T-helper 1 cell treated with Interleukin-12 subunit alpha and Interleukin-12 subunit beta and Interleukin-4 antibody, amounts not matched to agents 30 μg/mL and 1 μg/mL, for 36 hours (primary cell): ENCODE results near the gene GSTM4.

Experiments used
- H3K27ac Mint-ChIP-seq: one replicate; pipeline ENCODE4 v1.8.0; 2021; ENCODE audit warnings: mild to moderate bottlenecking, mixed read lengths
- H3K27me3 Mint-ChIP-seq: one replicate; pipeline ENCODE4 v1.8.0; 2021; ENCODE audit warnings: low read depth, mixed read lengths
- H3K36me3 Mint-ChIP-seq: one replicate; pipeline ENCODE4 v1.8.0; 2021; ENCODE audit warnings: low read depth, mixed read lengths
- H3K4me1 Mint-ChIP-seq: one replicate; pipeline ENCODE4 v1.8.0; 2021; ENCODE audit warnings: low read depth, mixed read lengths
- H3K4me3 Mint-ChIP-seq: one replicate; pipeline ENCODE4 v1.8.0; 2021; ENCODE audit warnings: mild to moderate bottlenecking, moderate library complexity, mixed read lengths
- H3K9me3 Mint-ChIP-seq: one replicate; pipeline ENCODE4 v1.8.0; 2021; ENCODE audit warnings: mixed read lengths

Gene GSTM4

DNA sequence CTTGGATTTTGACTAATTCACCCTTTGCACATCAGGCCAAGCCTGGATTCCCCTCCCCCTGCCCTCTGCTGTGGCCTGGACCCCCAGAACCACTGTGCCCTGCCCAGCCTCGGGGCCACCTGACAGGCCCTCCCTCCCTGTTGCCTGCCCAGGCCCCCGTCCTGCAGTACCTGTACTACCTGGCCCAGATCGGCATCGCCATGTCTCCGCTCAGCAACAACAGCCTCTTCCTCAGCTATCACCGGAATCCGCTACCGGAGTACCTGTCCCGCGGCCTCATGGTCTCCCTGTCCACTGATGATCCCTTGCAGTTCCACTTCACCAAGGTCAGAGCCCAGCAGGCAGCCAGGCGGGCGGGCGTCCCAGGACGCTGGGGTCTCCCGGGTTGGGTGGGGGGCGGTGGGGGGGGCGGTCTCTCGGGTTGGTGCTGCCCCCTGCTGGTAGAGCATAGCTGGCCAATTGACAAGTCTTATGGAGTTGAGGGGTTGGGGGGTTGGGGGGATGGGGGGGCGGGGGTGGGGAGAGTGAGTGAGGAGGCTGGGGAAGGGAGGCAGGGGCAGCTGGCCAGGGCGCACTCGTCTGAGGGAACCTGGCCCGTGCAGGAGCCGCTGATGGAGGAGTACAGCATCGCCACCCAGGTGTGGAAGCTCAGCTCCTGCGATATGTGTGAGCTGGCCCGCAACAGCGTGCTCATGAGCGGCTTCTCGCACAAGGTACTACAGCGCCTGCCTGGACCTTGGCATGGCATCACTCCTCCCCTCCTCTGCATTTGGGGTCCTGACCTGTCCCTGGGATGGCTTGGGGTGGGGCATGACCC is 25.6 kb upstream of the GSTM4 start:
- H3K36me3 Mint-ChIP-seq, result peaks cover 24% of the 10 kb centered on the region
- peaks cover 10% of the 10 kb centered on the region for H3K4me1 Mint-ChIP-seq
- H3K4me3 Mint-ChIP-seq, result no peak overlapping the region
- H3K27ac Mint-ChIP-seq, result no peak overlapping the region
- no peaks in the 10 kb centered on the region for H3K27me3 Mint-ChIP-seq
- no peaks in the 10 kb centered on the region for H3K9me3 Mint-ChIP-seq

DNA sequence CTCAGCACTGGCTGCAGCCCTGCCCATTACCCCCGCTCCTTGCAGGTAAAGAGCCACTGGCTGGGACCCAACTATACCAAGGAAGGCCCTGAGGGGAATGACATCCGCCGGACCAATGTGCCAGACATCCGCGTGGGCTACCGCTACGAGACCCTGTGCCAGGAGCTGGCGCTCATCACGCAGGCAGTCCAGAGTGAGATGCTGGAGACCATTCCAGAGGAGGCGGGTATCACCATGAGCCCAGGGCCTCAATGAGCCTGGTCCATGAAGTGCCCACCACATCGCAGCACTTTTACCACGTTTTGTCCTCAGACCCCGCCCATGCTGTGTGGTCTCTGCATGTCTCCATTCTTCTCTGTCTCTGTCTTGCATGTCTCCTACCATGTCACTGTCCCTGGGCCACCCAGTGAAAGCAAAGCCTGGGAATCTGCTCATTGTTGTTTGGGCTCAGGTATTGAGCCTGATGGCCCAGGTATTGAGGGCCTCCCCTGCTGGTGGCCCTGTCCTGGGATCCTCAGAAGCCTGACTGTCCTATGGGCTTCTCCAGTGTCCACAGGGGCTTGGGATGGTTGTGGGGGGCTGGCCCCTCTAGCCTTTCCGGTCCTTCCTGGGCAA is 24.9 kb upstream of the GSTM4 start:
- Mint-ChIP-seq H3K36me3 (peaks cover 22% of the 10 kb centered on the region), H3K4me3 (no peak overlapping the region), H3K9me3 (no peaks in the 10 kb centered on the region), H3K27me3 (no peaks in the 10 kb centered on the region), H3K27ac (no peak overlapping the region), H3K4me1 (peaks cover 8% of the 10 kb centered on the region)

DNA sequence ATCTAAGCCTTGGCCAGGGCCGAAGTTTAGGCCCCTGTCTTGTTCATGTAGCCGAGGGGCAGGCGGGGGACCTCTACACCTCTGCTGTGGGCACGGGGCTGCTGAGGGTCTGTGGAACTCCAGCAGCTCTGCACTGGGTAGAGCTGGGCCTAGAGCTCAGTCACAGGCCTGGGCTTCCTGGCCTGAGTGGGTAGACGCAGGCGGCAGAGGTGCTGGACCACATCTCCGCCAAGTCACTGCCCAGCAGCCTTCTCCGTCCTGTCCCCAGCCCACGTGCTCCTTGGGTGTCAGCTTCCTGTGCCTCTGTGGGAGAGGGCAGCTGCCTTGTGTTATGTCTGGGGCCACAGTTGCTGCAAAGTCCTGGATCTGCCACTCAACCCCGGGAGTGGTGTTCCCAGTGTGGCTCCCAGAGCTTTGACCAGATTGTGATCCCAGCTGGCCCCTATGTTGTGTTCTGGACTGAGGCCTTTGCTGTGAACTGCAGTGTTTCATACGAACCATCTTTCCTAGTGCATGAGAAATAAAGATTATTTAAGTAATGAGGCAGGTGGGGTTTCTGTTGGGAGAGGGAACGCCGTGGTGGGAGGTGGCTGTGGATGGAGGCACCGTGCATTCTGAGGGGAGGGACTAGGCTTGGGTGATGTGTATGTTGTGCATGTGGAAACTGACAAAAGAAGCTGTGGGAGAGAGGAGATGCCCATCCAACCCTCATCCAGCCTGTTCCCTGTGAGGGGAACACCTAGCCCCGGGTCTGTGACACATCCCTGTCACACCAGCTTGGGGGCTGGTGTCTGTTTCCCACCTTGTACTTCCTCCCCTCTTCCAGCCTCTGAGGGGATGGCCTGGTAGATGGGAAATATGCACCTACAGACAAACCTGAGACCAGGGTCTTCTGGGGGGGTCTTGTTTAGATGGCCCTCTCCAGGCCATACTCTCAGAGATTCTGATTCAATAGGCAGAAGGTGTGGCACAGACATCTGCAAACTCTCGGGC is 24.1 kb upstream of the GSTM4 start:
- Mint-ChIP-seq H3K4me1 (peaks cover 8% of the 10 kb centered on the region), H3K9me3 (no peaks in the 10 kb centered on the region), H3K27me3 (no peaks in the 10 kb centered on the region), H3K4me3 (no peak overlapping the region), H3K27ac (no peak overlapping the region), H3K36me3 (peaks cover 18% of the 10 kb centered on the region)

DNA sequence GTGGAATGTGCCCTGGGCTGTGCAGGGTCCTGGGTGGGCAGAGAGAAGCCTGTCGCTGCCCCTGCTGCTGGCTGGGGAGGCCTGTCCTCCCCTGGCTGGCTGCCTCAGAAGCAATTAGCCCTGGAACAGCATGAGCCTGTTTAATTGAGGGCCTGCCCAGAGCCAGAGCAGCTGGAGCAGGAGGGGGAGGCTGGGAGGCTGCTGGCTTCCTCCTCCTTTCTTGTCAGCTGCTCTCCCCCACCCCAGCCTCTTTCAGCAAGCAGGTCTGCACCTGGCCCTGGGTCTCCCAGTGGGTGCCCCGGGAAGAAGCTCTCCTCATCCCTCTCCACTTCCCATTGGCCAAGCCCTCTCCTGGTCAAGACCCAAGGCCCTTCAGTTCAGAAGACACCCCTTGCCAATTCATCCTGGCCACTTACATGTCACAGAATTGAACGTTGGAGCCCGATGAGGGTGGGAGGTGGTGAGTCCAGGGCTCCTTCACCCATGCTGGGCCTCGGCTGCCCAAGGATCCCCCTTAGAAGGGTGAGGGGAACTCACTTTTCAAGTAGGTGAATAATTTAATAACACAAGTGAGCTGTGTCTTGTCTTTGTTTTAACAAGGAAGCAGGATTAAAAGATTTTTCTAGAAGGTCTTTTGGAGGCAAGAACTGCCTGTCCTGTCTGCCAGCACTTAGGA is 23.1 kb upstream of the GSTM4 start:
- Mint-ChIP-seq H3K27ac (no peak overlapping the region), H3K36me3 (peaks cover 10% of the 10 kb centered on the region)

DNA sequence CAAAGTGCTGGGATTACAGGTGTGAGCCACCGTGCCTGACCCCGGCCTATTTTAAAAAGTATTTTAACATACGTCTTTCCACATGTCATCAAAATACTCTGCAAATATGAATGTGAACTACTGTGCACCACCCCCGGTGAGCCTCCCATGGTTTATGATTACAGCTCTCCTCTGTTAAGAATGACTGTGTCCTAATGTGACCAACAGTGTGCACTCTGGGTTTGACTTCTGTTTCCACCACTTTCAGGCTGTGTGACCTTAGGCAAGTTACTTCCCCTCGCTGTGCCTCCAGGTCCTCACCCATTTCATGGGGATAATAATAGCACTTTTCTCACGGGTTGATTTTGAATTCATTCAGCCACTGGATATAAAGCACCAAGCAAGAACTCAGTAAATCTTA is 21.6 kb upstream of the GSTM4 start:
- Mint-ChIP-seq H3K27me3 (peaks cover 4% of the 10 kb centered on the region), H3K4me1 (peaks cover 8% of the 10 kb centered on the region), H3K9me3 (no peaks in the 10 kb centered on the region), H3K27ac (no peak overlapping the region), H3K4me3 (no peak overlapping the region), H3K36me3 (peaks cover 8% of the 10 kb centered on the region)

More for the DNA sequence above, 23.1 kb upstream of the GSTM4 start:
- Mint-ChIP-seq H3K27me3 (no peaks in the 10 kb centered on the region), H3K9me3 (no peaks in the 10 kb centered on the region), H3K4me3 (no peak overlapping the region), H3K4me1 (peaks cover 8% of the 10 kb centered on the region)

DNA sequence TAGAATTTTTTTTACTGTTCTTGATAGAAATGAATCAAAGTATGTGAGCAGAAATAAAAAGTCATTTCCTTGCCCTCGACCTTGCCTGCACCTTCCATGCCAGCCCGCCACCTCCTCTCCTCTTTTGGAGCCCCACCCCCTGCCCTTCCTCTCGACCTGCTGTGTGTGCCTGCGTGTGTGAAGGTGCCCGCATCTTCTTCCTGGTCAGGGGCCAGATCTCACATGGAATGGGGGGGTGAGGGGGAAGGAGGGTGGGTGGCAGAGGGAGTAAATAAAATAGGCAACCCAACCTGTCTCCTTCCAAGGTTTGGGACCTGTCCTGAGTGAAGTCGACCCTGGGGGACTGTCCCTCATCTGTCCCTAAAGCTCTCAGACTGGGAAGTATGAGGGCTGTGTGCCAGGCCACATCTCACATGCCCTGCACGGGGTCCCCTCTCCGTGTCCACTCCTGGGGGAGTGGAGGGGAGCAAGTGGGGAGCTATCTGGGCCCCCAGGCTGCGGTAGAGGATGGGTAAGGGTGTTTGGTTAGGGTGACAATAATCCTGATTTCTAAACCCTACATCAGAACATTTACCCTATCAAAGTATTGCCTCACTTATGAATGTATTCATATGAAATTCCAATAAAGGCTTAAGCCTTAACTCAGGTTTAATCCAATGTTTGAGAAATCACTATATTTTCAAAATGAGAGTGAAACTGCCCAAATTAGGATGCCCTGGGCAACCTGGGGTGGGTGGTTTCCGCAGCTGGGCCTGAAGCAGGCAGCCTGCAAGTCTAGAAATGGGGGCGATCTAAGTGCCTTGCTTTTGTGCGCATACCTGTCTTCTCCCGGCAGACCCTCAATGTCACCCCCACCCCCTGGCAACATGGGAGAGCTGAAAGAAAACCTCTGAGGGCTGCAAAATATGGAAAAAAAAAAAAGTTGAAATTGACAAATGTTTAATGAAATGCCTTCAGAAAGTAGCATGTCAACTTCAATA is 20.8 kb upstream of the GSTM4 start:
- Mint-ChIP-seq H3K27me3 (peaks cover 5% of the 10 kb centered on the region), H3K9me3 (no peaks in the 10 kb centered on the region), H3K4me1 (peaks cover 10% of the 10 kb centered on the region), H3K36me3 (peaks cover 2% of the 10 kb centered on the region), H3K4me3 (no peak overlapping the region), H3K27ac (no peak overlapping the region)

DNA sequence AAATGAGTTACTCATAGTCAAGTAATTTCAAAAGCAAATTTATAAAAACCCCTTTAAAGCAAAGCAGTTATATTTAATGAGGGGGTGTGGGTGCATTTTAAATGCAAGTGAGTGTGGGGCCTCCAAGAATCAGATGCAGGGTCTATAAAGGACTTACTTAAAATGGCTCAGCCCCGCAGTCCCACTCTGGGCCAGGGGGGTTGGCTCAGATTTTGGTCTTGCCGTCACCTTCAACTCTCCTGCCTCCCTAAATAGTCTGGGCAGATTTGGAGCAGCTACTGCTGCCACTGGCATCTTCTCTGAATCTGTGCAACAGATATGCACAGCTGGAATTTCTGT is 20.1 kb upstream of the GSTM4 start:
- Mint-ChIP-seq H3K27ac (no peak overlapping the region), H3K27me3 (peaks cover 7% of the 10 kb centered on the region), H3K36me3 (peaks cover 2% of the 10 kb centered on the region)

DNA sequence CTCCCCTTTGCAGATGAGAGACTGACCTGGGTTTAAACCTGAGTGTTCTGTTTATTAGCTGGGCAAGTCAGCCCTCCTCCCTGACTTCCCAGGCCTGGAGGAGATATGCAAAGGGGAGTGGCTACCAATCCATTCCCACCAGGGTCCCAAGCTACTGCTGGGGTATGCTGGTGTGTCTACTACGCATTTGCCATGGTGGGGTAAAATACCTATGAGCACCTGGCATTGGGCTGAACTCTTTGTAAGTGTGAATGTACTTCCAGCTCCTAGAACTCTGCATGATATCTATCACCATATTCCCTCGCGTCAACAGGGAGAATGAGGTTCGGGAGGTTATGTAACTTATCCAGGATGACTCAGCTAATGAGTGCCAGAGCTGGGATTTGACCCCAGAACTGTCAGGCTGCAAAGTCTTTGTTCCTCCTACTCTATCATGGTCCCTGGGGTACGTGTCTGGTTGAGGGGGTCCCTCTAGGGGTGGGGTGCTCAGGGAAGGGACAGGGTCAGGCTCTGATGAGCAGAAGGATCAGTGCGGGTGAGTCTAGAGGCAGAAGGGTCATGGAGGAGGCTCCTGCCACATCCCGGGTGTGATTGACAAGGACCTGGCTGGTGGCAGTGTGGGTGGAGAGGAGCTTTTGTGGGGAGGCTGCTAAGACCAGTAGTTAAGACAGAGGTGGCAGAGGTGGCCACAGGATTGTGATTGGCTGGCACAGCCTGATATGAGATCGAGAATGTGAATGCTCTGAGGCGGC is 19.5 kb upstream of the GSTM4 start:
- H3K27me3 Mint-ChIP-seq, result peaks cover 7% of the 10 kb centered on the region
- H3K36me3 Mint-ChIP-seq, result peaks cover 2% of the 10 kb centered on the region
- H3K4me3 Mint-ChIP-seq, result no peak overlapping the region
- no peaks in the 10 kb centered on the region for H3K9me3 Mint-ChIP-seq
- H3K4me1 Mint-ChIP-seq, result peaks cover 13% of the 10 kb centered on the region
- no peak overlapping the region for H3K27ac Mint-ChIP-seq

More for the DNA sequence above, 20.1 kb upstream of the GSTM4 start:
- no peaks in the 10 kb centered on the region for H3K9me3 Mint-ChIP-seq
- H3K4me1 Mint-ChIP-seq, result peaks cover 13% of the 10 kb centered on the region
- H3K4me3 Mint-ChIP-seq, result no peak overlapping the region

DNA sequence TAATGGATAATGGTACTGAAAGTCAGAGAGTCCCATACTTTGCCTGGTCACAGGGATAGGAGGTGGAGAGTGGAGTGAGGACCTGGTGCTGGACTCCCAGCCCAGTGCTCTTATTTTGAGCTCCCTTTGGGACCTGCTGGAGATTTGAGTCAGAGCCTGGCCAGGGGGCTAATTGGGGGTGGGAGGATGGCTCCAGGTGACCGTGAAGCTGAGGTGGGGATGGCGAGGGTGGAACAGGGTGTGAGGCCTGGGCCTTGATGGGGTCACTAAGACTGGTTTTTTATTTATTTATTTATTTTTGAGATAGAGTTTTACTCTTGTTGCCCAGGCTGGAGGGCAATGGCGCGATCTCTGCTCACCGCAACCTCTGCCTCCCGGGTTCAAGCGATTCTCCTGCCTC is 18.5 kb upstream of the GSTM4 start:
- Mint-ChIP-seq H3K27ac (no peak overlapping the region), H3K36me3 (no peaks in the 10 kb centered on the region), H3K27me3 (peaks cover 7% of the 10 kb centered on the region), H3K9me3 (no peaks in the 10 kb centered on the region), H3K4me1 (peaks cover 13% of the 10 kb centered on the region), H3K4me3 (no peak overlapping the region)

DNA sequence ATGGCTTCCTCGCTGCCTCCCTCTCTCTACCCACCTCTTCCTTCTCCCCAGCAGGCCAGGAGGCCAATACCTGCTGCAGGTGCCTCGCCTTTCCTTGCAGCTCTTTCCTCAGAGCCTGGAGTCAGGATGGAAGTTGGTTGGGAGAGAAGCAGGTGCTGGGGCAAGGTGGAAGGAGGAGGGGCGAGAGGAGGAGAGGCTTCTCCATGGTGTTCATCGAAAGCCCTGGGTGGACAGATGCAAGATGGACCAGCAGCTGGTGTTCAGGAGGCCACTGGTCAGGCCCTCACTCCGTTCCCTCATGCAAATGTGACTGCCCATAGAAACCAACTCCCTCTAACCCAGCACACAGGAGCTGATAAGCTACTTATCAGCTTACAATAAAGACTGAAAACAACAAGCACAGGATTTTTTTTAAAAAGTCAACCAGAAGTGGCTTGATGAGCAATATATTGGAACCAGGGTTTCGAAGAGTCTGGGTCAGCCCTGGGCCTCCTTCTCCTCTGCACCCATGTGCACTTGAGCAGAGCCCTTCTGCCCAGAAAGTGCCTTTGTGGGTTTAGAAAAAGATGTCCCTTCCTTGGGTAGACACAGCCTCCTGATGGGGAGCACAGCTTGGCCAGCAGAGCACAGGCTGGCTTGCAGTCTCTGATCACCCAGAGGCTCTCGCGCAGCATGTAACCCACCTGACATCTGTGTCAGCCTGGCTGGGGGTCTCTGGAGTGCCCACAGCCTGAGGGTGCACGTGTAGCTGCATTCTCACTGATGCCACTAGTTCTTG is 16.6 kb upstream of the GSTM4 start:
- Mint-ChIP-seq H3K9me3 (no peaks in the 10 kb centered on the region), H3K4me3 (no peak overlapping the region), H3K4me1 (peaks cover 19% of the 10 kb centered on the region), H3K27me3 (peaks cover 7% of the 10 kb centered on the region), H3K36me3 (no peaks in the 10 kb centered on the region), H3K27ac (no peak overlapping the region)

DNA sequence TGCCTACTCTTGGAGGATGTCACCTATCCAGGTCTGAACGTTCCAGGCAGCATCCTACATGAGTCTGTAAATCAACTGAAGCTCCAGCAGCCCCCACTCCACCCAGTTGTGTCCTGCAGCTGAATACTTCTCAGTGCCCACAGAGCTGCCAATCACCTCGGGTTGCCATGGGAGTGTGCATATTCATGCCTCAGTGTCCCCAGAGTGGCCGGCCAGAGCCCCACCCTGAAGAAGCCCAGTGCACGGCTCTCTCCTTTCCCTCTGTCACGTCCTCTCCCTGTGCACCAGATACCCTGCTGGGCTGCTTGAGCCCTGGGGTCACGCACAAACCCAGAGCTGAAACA is 16.1 kb upstream of the GSTM4 start:
- Mint-ChIP-seq H3K36me3 (no peaks in the 10 kb centered on the region), H3K27me3 (peaks cover 7% of the 10 kb centered on the region), H3K9me3 (no peaks in the 10 kb centered on the region), H3K27ac (no peak overlapping the region), H3K4me3 (no peak overlapping the region), H3K4me1 (peaks cover 13% of the 10 kb centered on the region)

DNA sequence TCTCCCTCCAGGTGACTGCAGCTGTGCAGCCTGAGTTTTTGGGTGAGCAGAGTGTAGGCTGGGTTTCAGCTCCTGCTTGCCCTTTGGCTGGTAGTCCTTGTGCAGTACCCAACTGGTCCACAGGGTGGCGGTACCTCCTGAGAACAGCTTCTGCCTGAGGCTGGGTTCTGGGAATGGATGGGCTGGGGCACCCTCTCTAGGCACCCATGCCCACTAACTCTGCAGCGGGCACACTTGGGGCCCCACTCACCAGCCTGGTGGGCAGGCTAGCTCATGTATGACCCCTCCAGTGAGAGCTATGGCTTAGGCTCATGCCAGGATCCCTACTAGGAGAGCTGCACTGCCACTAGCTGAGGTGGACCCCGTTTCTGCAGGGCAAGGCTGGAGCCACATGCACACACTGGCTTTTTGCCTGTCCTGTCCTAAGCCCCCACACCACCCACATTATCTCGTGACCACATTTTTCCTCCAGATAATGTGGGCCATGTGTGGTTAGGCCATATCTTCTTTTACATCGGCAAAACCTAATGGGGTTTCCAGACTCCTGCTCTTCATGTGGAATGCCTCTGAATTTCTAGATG is 15.5 kb upstream of the GSTM4 start:
- H3K27me3 Mint-ChIP-seq, result peaks cover 7% of the 10 kb centered on the region
- H3K36me3 Mint-ChIP-seq, result no peaks in the 10 kb centered on the region
- H3K9me3 Mint-ChIP-seq, result no peaks in the 10 kb centered on the region
- H3K27ac Mint-ChIP-seq, result no peak overlapping the region
- no peak overlapping the region for H3K4me3 Mint-ChIP-seq
- H3K4me1 Mint-ChIP-seq, result peaks cover 11% of the 10 kb centered on the region
